ENCODE data around the gene UBTD2. TPM values are rescaled to one million over a fixed set of nuclear protein-coding genes. Genes with fewer than 3 reads are reported as not detected.

UBTD2 gene
- total and polyA plus RNA-seq, 9 donors: 17.0 to 31.5 (median 28.6) TPM

DNA sequence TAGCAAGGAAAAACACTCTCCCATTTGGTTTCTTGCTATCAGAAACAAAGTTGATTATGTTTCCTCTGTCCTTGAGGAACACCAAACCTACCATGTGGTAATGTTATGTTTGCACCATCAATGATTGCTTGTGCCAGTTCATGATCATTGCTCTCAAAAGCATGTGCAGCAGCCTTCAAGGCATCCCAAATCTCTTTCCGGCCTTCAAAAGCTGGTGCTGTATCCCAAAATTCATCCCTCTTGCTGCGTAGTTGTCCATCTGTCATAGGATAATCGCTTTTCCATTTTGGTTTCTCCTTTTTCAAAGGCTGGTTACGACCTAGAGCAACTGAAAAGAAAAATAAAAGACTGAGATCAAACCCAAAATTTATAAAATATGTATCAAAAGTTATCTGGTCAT lies 49.5 kb downstream of the UBTD2 start:
- intact Hi-C loops (cut with DNase I): no loop called here
- no peak for DNase-seq

DNA sequence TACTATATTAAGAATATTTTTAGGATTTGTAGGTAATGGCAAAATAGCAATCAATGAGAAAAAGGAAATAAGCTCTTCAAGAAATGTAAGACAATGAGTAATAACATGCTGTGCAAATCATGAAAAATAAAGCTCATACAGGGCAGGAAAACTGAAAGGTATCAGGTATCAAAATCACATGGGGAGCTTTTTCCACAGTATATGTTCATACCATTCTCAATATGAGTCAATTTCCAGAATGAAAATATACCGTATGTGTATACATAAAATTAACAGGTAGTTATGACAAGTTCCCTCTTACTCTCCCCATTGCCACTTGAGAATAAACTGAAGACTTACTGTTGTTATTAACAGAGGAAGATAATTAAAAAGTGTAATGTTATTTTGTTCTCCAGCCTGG lies 53.7 kb downstream of the UBTD2 start:
- WGBS, 3 donors: 93 to 96% (median 93%) methylated on average over 1 of the region's 1 CpG
- no peaks in the 10 kb centered on the region for H3K36me3 ChIP-seq
- H3K4me1 ChIP-seq (ENCODE audit: insufficient read depth): no peaks in the 10 kb centered on the region
- TF ChIP-seq, protein P1, sequence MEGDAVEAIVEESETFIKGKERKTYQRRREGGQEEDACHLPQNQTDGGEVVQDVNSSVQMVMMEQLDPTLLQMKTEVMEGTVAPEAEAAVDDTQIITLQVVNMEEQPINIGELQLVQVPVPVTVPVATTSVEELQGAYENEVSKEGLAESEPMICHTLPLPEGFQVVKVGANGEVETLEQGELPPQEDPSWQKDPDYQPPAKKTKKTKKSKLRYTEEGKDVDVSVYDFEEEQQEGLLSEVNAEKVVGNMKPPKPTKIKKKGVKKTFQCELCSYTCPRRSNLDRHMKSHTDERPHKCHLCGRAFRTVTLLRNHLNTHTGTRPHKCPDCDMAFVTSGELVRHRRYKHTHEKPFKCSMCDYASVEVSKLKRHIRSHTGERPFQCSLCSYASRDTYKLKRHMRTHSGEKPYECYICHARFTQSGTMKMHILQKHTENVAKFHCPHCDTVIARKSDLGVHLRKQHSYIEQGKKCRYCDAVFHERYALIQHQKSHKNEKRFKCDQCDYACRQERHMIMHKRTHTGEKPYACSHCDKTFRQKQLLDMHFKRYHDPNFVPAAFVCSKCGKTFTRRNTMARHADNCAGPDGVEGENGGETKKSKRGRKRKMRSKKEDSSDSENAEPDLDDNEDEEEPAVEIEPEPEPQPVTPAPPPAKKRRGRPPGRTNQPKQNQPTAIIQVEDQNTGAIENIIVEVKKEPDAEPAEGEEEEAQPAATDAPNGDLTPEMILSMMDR (IDR thresholded peaks at IDR 0.05): no peak
- TF ChIP-seq POLR2A (IDR thresholded peaks at IDR 0.05): no peak
- TF ChIP-seq EP300 (IDR thresholded peaks at IDR 0.05): no peak
- no peaks in the 10 kb centered on the region for H3K9me3 ChIP-seq
- H3K27ac ChIP-seq: no peak overlapping the region
- no peaks in the 10 kb centered on the region for H3K27me3 ChIP-seq
- H3K4me3 ChIP-seq: no peak overlapping the region
- intact Hi-C loops (cut with DNase I): no loop called here
- no peak for DNase-seq

More for the DNA sequence above, 49.5 kb downstream of the UBTD2 start:
- no peaks in the 10 kb centered on the region for H3K27me3 ChIP-seq
- no peak overlapping the region for H3K27ac ChIP-seq
- peaks cover 3% of the 10 kb centered on the region for H3K4me1 ChIP-seq (ENCODE audit: insufficient read depth)
- H3K9me3 ChIP-seq: no peaks in the 10 kb centered on the region
- no peak for TF ChIP-seq POLR2A (IDR thresholded peaks at IDR 0.05)
- TF ChIP-seq EP300 (IDR thresholded peaks at IDR 0.05): no peak
- TF ChIP-seq, protein P1 (IDR thresholded peaks at IDR 0.05): no peak
- no peak overlapping the region for H3K4me3 ChIP-seq
- H3K36me3 ChIP-seq: no peaks in the 10 kb centered on the region
- WGBS, 3 donors: 84 to 92% (median 90%) methylated on average over 4 of the region's 4 CpGs

DNA sequence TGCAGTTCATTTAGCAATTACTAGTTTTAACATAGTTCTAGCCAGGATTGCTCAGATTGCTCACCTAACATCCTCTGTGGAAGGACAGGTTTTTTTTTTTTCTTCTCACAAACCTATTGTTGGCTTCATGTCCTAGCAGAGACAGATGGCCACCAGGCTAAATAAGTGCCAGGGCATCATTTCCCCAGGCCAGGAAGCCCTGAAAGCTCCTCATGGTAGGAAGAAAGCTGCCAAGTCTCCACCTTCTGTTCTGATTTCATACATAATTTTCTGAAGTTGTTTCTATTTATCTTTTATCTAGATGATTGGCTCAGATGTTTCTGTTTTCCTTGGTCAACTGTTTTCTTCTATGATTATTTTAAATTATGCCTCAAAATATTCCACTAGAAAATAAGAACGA lies 58.6 kb downstream of the UBTD2 start:
- Histone ChIP-seq H3K27ac (no peak overlapping the region), H3K9me3 (peaks cover 0 to 4% of the 10 kb centered on the region in 2 donors), H3K4me1 (ENCODE audit: insufficient read depth) (no peaks in the 10 kb centered on the region), H3K4me3 (no peak overlapping the region), H3K27me3 (no peaks in the 10 kb centered on the region), H3K36me3 (no peaks in the 10 kb centered on the region)
- intact Hi-C loops (cut with DNase I): no loop called here
- TF ChIP-seq EP300 (IDR thresholded peaks at IDR 0.05) (no peak), POLR2A (IDR thresholded peaks at IDR 0.05) (no peak)
- TF ChIP-seq, protein P1 (IDR thresholded peaks at IDR 0.05): no peak
- no peak for DNase-seq
- WGBS, 3 donors: 47 to 76% (median 75%) methylated on average over 1 of the region's 1 CpG

DNA sequence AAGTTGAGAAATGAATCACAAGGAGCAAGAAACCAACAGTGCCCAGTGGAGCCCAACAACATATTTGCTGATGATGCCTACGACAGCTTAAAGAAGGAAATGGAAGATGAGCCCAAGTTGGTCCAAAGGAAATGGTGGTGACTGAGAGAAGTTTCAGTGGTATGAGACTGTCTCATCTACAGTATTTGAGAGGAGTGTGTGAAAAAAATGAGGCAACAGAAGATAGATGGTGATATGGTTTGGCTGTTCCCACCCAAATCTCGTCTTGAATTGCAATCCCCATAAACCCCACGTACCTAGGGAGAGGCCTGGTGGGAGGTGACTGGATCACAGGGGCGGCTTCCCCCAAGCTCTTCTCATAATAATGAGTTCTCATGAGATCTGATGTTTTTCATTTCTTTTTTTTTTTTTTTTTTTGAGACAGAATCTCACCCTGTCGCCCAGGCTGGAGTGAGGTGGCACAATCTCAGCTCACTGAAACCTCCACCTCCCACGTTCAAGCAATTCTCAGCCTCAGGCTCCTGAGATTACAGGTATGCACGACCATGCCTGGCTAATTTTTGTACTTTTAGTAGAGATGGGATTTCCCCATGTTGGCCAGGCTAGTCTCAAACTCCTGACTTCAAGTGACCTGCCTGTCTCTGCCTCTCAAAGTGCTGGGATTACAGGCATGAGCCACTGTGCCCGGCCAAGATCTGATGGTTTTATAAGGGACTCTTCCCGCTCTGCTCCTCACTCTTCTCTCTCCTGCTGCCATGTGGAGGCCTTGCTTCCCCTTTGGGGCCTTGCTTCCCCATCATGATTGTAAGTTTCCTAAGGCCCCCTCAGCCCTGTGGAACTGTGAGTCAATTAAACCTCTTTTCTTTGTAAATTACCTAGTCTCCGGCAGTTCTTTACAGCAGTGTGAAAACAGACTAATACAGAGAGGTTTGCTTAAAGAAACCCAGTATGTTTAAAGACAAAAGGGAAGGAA lies 59.4 kb downstream of the UBTD2 start:
- Histone ChIP-seq H3K27me3 (no peaks in the 10 kb centered on the region), H3K27ac (no peak overlapping the region), H3K36me3 (no peaks in the 10 kb centered on the region), H3K4me3 (no peak overlapping the region), H3K4me1 (ENCODE audit: insufficient read depth) (no peaks in the 10 kb centered on the region), H3K9me3 (peaks cover 0 to 4% of the 10 kb centered on the region in 2 donors)
- no peak for DNase-seq
- intact Hi-C loops (cut with DNase I): no loop called here
- 87 to 91% (median 88%) methylated on average over 10 of the region's 10 CpGs for WGBS, 3 donors
- TF ChIP-seq EP300 (IDR thresholded peaks at IDR 0.05): no peak
- no peak for TF ChIP-seq POLR2A (IDR thresholded peaks at IDR 0.05)
- TF ChIP-seq, protein P1 (IDR thresholded peaks at IDR 0.05): no peak
